Thoracic aorta endothelial cell (primary cell): ENCODE measurements around the gene PYY. TPM values are rescaled to one million over a fixed set of nuclear protein-coding genes. Genes with fewer than 3 reads are reported as not detected.

ENCODE experiments used
- total RNA-seq: library from RNA; depleted of rRNA; stranded (reverse); fragments of >200 nt; gene quantifications from 2 replicates; pipeline ENCODE4 v1.2.3, GENCODE V29; 2012

PYY gene
- not detected in 2 replicates for total RNA-seq

GRCh38 chr17:43953746-43954145, at the start of gene PYY:
TSS of gene PYY (minus strand) at chr17:43953940. CDS start at chr17:43953483, 457 bp downstream.

GRCh38 chr17:43942051-43942685, 11.6 kb downstream of the PYY start, which contains the start of gene PPY:
TSS of gene PPY (minus strand) at chr17:43942476. CDS start at chr17:43941654, 822 bp downstream.

GRCh38 chr17:43907425-43907981, 46.2 kb downstream of the PYY start, which contains the start of gene MPP2:
TSS of gene MPP2 (minus strand) at chr17:43907536. CDS start at chr17:43904460, 3,076 bp downstream.

Other genes with a start within 250 kb of the PYY start
- gene SOST, start 195.1 kb downstream of the PYY start, total RNA-seq, result not detected in 2 replicates
- 53.6 and 56.1 TPM in 2 replicates for gene DUSP3, start 175.0 kb downstream of the PYY start, total RNA-seq
- 0.14 TPM in 1 of 2 replicates, not detected in the other for gene CFAP97D1, start 173.5 kb downstream of the PYY start, total RNA-seq
- 13.2 and 13.9 TPM in 2 replicates for gene MPP3, start 120.8 kb downstream of the PYY start, total RNA-seq
- gene CD300LG, start 106.8 kb downstream of the PYY start, total RNA-seq, result not detected in 2 replicates
- gene MPP2, start 46.4 kb downstream of the PYY start, total RNA-seq, result 0.66 and 1.8 TPM in 2 replicates
- gene PPY, start 11.5 kb downstream of the PYY start, total RNA-seq, result not detected in 2 replicates
- 1.7 and 4.3 TPM in 2 replicates for gene NAGS, start 50.7 kb upstream of the PYY start, total RNA-seq
- 36.6 and 38.9 TPM in 2 replicates for gene TMEM101, start 61.0 kb upstream of the PYY start, total RNA-seq
- gene LSM12, start 112.7 kb upstream of the PYY start, total RNA-seq, result 68.9 and 82.3 TPM in 2 replicates
- gene G6PC3, start 116.8 kb upstream of the PYY start, total RNA-seq, result 23.4 and 34.3 TPM in 2 replicates
- 16.2 and 25.6 TPM in 2 replicates for gene HDAC5, start 169.7 kb upstream of the PYY start, total RNA-seq
- gene HROB, start 188.0 kb upstream of the PYY start, total RNA-seq, result 3.9 and 6.9 TPM in 2 replicates
- not detected in 2 replicates for gene ASB16, start 216.8 kb upstream of the PYY start, total RNA-seq
- gene TMUB2, start 233.0 kb upstream of the PYY start, total RNA-seq, result 17.7 and 20.2 TPM in 2 replicates
- gene ATXN7L3, start 245.9 kb upstream of the PYY start, total RNA-seq, result 48.7 and 51.0 TPM in 2 replicates